HL-60 (cell line): ENCODE results near the gene POLR3A.

Source experiments
- SPI1 ChIP-seq: IDR thresholded peaks from 2 replicates; pipeline ENCODE4 v1.6.1; 2012; ENCODE audit warnings: low read depth, mild to moderate bottlenecking, borderline replicate concordance
- TF ChIP-seq, protein P1 (sequence below): IDR thresholded peaks from 2 replicates; pipeline ENCODE4 v1.6.1; 2012; ENCODE audit warnings: low read depth; ENCODE audit not compliant: insufficient replicate concordance
- TF ChIP-seq, protein P2 (sequence below): IDR thresholded peaks from one replicate; pipeline ENCODE4 v1.5.1; 2011; ENCODE audit warnings: low read length, control low read depth, inconsistent platforms; ENCODE audit not compliant: insufficient read depth

- TF ChIP-seq SPI1, result no peak
- TF ChIP-seq, protein P1, sequence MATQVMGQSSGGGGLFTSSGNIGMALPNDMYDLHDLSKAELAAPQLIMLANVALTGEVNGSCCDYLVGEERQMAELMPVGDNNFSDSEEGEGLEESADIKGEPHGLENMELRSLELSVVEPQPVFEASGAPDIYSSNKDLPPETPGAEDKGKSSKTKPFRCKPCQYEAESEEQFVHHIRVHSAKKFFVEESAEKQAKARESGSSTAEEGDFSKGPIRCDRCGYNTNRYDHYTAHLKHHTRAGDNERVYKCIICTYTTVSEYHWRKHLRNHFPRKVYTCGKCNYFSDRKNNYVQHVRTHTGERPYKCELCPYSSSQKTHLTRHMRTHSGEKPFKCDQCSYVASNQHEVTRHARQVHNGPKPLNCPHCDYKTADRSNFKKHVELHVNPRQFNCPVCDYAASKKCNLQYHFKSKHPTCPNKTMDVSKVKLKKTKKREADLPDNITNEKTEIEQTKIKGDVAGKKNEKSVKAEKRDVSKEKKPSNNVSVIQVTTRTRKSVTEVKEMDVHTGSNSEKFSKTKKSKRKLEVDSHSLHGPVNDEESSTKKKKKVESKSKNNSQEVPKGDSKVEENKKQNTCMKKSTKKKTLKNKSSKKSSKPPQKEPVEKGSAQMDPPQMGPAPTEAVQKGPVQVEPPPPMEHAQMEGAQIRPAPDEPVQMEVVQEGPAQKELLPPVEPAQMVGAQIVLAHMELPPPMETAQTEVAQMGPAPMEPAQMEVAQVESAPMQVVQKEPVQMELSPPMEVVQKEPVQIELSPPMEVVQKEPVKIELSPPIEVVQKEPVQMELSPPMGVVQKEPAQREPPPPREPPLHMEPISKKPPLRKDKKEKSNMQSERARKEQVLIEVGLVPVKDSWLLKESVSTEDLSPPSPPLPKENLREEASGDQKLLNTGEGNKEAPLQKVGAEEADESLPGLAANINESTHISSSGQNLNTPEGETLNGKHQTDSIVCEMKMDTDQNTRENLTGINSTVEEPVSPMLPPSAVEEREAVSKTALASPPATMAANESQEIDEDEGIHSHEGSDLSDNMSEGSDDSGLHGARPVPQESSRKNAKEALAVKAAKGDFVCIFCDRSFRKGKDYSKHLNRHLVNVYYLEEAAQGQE, result no peak
- TF ChIP-seq, protein P2, sequence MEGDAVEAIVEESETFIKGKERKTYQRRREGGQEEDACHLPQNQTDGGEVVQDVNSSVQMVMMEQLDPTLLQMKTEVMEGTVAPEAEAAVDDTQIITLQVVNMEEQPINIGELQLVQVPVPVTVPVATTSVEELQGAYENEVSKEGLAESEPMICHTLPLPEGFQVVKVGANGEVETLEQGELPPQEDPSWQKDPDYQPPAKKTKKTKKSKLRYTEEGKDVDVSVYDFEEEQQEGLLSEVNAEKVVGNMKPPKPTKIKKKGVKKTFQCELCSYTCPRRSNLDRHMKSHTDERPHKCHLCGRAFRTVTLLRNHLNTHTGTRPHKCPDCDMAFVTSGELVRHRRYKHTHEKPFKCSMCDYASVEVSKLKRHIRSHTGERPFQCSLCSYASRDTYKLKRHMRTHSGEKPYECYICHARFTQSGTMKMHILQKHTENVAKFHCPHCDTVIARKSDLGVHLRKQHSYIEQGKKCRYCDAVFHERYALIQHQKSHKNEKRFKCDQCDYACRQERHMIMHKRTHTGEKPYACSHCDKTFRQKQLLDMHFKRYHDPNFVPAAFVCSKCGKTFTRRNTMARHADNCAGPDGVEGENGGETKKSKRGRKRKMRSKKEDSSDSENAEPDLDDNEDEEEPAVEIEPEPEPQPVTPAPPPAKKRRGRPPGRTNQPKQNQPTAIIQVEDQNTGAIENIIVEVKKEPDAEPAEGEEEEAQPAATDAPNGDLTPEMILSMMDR, result no peak
Measured at GRCh38 chr10:78066012-78066411, 36.7 kb upstream of the POLR3A start.
